ENCODE measurements around the gene GPR137B. TPM values are rescaled to one million over a fixed set of nuclear protein-coding genes. Genes with fewer than 3 reads are reported as not detected.

The GPR137B gene
- total and polyA plus RNA-seq, 8 donors = 9.3 to 37.4 (median 12.7) TPM

DNA sequence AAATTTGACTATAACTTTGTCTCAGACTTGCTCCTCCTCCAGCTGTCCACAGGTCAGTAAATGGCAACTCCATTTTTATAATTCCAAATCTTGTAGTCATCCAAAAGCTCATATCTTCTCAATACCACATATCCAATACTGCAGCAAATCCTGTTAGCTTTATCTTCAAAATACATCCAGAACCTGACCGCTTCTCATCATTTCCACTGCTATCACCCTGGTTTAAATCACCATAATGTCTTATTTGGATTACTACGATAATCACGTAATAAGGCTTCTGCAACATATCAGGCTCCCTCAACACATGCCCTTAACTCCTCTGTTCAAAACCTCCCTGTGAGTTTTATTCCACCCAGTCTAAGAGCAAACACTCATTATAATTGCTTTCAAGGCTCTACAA is 104.9 kb downstream of the GPR137B start:
- ATAC-seq = no peak
- H3K27ac ChIP-seq = no peak overlapping the region
- H3K27me3 ChIP-seq = no peaks in the 10 kb centered on the region
- TF ChIP-seq CTCF (IDR thresholded peaks at IDR 0.05) = no peak
- no peaks in the 10 kb centered on the region for H3K4me1 ChIP-seq
- H3K36me3 ChIP-seq = peaks cover 0 to 8% of the 10 kb centered on the region in 2 donors
- H3K9me3 ChIP-seq = no peaks in the 10 kb centered on the region
- DNase-seq = no peak
- H3K4me3 ChIP-seq = no peak overlapping the region
- intact Hi-C loops (cut with DNase I) = no loop called here

DNA sequence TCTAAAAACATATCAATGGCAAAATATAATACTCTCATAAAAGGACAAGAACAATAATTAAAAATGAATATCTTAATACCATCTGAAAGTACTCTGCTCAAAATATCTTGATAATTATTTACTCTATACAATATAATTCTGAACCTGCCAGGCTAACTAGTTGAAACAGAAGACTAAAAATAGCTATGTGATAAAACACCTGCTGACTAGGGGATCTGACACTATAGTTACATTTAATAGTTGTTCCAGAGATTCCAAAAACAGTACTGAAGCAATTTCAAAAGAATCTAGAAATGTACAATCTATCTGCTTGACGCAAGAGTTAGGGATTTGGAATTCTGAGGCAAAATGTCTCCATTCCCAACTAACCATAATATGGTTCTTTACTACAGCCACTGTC is 109.2 kb downstream of the GPR137B start:
- DNase-seq (no peak), ATAC-seq (no peak)
- Histone ChIP-seq H3K36me3 (no peaks in the 10 kb centered on the region), H3K27me3 (no peaks in the 10 kb centered on the region), H3K4me1 (no peaks in the 10 kb centered on the region), H3K4me3 (no peak overlapping the region), H3K27ac (no peak overlapping the region), H3K9me3 (no peaks in the 10 kb centered on the region)
- no peak for TF ChIP-seq CTCF (IDR thresholded peaks at IDR 0.05)
- intact Hi-C loops (cut with DNase I) = no loop called here

DNA sequence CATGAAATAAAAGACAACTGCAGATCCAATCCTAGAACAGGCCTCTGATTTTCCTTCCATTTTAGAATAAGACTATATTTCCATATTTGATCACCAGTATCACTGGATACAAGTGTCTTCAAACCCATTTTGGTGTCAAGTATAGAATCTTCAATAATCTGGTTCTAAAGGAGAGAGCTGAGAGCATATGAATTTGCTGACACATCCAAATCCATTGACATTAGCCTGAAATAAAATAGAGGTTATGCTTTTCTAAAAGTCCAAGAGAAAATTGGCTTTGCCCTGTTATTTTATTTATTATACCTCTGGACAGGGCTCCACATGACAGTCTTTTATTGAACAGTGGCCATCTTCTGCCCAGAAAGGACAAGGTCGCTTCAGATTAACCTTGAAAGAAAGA is 110.8 kb downstream of the GPR137B start:
- H3K9me3 ChIP-seq = peaks cover 0 to 13% of the 10 kb centered on the region in 2 donors
- TF ChIP-seq CTCF (IDR thresholded peaks at IDR 0.05) = no peak
- no peaks in the 10 kb centered on the region for H3K4me1 ChIP-seq
- H3K4me3 ChIP-seq = no peak overlapping the region
- no peak overlapping the region for H3K27ac ChIP-seq
- no peaks in the 10 kb centered on the region for H3K36me3 ChIP-seq
- ATAC-seq (no peak), DNase-seq (no peak)
- H3K27me3 ChIP-seq = no peaks in the 10 kb centered on the region
- intact Hi-C loops (cut with DNase I) = no loop called here

- TF ChIP-seq CTCF (IDR thresholded peaks at IDR 0.05) = no peak
- Histone ChIP-seq H3K9me3 (peaks cover 0 to 22% of the 10 kb centered on the region in 2 donors), H3K36me3 (no peaks in the 10 kb centered on the region), H3K4me1 (no peaks in the 10 kb centered on the region), H3K27me3 (no peaks in the 10 kb centered on the region), H3K4me3 (no peak overlapping the region), H3K27ac (no peak overlapping the region)
- DNase-seq = no peak
- intact Hi-C loops (cut with DNase I) = no loop called here
- no peak for ATAC-seq
Measured at GRCh38 chr1:236253918-236254637, 111.7 kb downstream of the GPR137B start.

GRCh38 chr1:236257216-236257615 is 114.9 kb downstream of the GPR137B start:
- no peaks in the 10 kb centered on the region for H3K27me3 ChIP-seq
- H3K27ac ChIP-seq = no peak overlapping the region
- no peak for DNase-seq
- peaks cover 0 to 54% of the 10 kb centered on the region in 2 donors for H3K9me3 ChIP-seq
- intact Hi-C loops (cut with DNase I) = no loop called here
- H3K36me3 ChIP-seq = peaks cover 0 to 5% of the 10 kb centered on the region in 2 donors
- no peak for TF ChIP-seq CTCF (IDR thresholded peaks at IDR 0.05)
- H3K4me3 ChIP-seq = no peak overlapping the region
- no peaks in the 10 kb centered on the region for H3K4me1 ChIP-seq
- no peak for ATAC-seq

All from left lung (tissue), 10 donors.